SK-N-SH (cell line): ENCODE results near the gene PARP11.

Experiments used
- CHD2 ChIP-seq: fragments of 150-350 bp; IDR thresholded peaks from 2 replicates; pipeline ENCODE4 v1.6.1; 2018; ENCODE audit warnings: low read length; ENCODE audit not compliant: partially characterized antibody
- EP300 ChIP-seq, 2 experiments: IDR thresholded peaks; 2 replicates each; pipeline versions ENCODE4 v1.4.0 to v1.6.1; 2012; ENCODE audit warnings: borderline replicate concordance in 1 of 2, low read depth in 1 of 2, low read length in 1 of 2

DNA sequence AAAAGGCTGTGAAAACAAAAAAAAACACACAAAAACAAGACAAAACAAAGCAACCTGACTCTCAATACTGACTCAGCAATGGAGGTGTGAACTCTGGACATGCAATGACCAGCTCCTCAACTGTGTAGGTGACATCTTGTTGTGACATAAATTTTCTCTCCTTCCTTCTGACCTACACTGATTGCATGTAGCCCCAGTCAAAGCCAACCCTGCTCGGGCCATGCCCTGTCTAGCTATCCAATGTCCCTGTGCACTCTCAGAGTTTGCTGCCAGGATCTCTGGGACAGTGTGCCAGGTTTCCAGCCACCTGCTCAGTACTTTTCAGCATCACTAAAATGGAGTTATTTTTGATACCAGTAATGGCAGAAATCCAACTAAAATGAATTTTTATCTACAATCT lies 101.3 kb downstream of the PARP11 start:
- TF ChIP-seq CHD2 (no peak), EP300 (IDR thresholded peaks at IDR 0.05; ENCODE audit: borderline replicate concordance in 1 of 2, low read depth in 1 of 2, low read length in 1 of 2) (no peak)
